Keratinocyte (primary cell): ENCODE data around the gene CMKLR1.

Experiments used
- CTCF ChIP-seq, 3 experiments: IDR thresholded peaks in 1 of 3; conservative IDR thresholded peaks in 1 of 3; optimal IDR thresholded peaks in 1 of 3; 2 replicates in 2 of 3; 3 replicates in 1 of 3; pipeline versions ENCODE3 to v1.5.1; 2011; ENCODE audit warnings: low read length in 3 of 3, mild to moderate bottlenecking in 3 of 3, moderate library complexity in 2 of 3, control low read depth in 1 of 3, inconsistent platforms in 1 of 3; ENCODE audit not compliant: insufficient read depth in 2 of 3; ENCODE audit errors: extremely low read depth in 1 of 3
- EZH2 ChIP-seq: IDR thresholded peaks from one replicate; pipeline ENCODE4 v1.6.1; 2012; ENCODE audit warnings: inconsistent platforms, mild to moderate bottlenecking, low read length, moderate library complexity

DNA sequence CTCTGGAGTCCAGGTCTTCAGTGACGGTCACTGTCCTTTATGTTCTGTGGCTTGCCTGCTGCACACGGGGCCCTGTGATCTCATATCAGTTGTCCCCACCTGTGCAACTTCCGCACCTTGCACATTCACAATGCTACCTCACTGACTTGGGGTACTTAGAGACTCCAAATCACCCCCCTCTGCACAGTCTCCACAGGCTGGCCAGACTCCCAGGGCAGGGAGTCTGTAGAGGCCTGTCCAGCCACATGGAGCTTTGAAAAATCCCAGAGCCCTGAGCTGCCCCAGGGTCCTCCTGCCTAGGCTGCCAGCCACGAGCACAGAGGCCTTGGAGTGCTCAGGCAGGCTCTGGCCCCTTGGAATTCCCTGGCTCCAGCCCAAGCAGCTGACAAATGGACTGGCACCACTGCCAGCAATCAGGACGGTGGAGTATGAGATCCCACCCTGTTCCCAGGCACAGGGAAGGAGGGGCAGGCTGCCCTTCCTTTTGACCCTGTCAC is 26.4 kb downstream of the CMKLR1 start:
- no peak for TF ChIP-seq CTCF (optimal IDR thresholded peaks at IDR 0.05 in 1 of 3, IDR thresholded peaks at IDR 0.05 in 1 of 3, conservative IDR thresholded peaks at IDR 0.05 in 1 of 3; ENCODE audit: extremely low read depth in 1 of 3, insufficient read depth in 2 of 3, low read length in 3 of 3)
- no peak for TF ChIP-seq EZH2
